Measurements from ENCODE around the gene C3orf22.

Gene C3orf22

DNA sequence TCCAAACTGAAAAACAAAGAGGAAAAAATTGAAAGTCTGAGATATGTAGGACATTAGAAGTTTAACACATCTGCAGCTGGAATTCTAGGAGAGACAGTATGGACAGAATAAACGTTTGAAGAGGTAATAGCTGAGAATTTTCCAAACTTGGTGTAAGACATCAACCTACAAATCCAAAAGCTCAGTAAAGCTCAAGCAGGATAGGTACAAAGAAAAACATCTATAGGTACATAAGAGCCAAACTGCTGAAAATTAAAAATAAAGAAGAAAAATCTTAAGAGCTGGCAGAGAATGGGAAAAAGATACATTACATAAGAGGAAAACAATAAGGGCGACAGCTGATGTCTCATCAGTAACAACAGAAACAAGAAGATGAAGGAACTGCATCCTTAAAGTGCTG, 22.8 kb upstream of the C3orf22 start:
- Histone ChIP-seq H3K27me3 (ENCODE audit: insufficient read depth, poor library complexity, severe bottlenecking) (no peaks in the 10 kb centered on the region), H3K27ac (replicated peaks) (no peak overlapping the region), H3K4me3 (replicated peaks; ENCODE audit: insufficient read depth, low read length) (no peak overlapping the region)
- DNase-seq (ENCODE audit: low read depth in 1 of 2, low spot score in 1 of 2), result no peak
- TF ChIP-seq SPI1 (IDR thresholded peaks at IDR 0.05; ENCODE audit: borderline replicate concordance, low read depth) (no peak), POLR2AphosphoS5 (IDR thresholded peaks at IDR 0.05; ENCODE audit: low read depth) (no peak), GABPA (IDR thresholded peaks at IDR 0.05; ENCODE audit: low read depth) (no peak)
- TF ChIP-seq, protein P1, sequence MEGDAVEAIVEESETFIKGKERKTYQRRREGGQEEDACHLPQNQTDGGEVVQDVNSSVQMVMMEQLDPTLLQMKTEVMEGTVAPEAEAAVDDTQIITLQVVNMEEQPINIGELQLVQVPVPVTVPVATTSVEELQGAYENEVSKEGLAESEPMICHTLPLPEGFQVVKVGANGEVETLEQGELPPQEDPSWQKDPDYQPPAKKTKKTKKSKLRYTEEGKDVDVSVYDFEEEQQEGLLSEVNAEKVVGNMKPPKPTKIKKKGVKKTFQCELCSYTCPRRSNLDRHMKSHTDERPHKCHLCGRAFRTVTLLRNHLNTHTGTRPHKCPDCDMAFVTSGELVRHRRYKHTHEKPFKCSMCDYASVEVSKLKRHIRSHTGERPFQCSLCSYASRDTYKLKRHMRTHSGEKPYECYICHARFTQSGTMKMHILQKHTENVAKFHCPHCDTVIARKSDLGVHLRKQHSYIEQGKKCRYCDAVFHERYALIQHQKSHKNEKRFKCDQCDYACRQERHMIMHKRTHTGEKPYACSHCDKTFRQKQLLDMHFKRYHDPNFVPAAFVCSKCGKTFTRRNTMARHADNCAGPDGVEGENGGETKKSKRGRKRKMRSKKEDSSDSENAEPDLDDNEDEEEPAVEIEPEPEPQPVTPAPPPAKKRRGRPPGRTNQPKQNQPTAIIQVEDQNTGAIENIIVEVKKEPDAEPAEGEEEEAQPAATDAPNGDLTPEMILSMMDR (IDR thresholded peaks at IDR 0.05; ENCODE audit: insufficient read depth, low read length), result no peak
- TF ChIP-seq, protein P2, sequence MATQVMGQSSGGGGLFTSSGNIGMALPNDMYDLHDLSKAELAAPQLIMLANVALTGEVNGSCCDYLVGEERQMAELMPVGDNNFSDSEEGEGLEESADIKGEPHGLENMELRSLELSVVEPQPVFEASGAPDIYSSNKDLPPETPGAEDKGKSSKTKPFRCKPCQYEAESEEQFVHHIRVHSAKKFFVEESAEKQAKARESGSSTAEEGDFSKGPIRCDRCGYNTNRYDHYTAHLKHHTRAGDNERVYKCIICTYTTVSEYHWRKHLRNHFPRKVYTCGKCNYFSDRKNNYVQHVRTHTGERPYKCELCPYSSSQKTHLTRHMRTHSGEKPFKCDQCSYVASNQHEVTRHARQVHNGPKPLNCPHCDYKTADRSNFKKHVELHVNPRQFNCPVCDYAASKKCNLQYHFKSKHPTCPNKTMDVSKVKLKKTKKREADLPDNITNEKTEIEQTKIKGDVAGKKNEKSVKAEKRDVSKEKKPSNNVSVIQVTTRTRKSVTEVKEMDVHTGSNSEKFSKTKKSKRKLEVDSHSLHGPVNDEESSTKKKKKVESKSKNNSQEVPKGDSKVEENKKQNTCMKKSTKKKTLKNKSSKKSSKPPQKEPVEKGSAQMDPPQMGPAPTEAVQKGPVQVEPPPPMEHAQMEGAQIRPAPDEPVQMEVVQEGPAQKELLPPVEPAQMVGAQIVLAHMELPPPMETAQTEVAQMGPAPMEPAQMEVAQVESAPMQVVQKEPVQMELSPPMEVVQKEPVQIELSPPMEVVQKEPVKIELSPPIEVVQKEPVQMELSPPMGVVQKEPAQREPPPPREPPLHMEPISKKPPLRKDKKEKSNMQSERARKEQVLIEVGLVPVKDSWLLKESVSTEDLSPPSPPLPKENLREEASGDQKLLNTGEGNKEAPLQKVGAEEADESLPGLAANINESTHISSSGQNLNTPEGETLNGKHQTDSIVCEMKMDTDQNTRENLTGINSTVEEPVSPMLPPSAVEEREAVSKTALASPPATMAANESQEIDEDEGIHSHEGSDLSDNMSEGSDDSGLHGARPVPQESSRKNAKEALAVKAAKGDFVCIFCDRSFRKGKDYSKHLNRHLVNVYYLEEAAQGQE (IDR thresholded peaks at IDR 0.05; ENCODE audit: insufficient replicate concordance, low read depth), result no peak

DNA sequence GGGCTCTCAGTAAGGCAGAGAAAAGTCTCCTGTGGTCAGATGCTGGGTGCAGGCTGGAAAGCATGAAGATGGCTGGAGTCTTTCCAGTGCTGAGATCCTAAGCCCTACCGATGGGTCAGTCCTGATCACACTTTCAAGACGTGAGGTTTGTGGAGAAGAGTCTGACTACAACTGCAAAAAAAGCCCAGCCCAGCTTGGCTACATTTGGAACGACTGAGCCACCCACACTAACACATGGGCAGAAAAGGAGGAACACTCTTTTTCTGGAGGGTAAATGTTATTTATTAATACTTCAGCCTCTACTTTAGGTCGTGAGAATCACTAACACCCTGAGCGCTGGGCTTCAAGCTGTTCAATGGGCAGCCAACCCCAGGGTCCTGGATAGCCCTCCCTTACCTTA, 22.0 kb upstream of the C3orf22 start:
- DNase-seq (ENCODE audit: low read depth in 1 of 2, low spot score in 1 of 2), result no peak
- TF ChIP-seq GABPA (IDR thresholded peaks at IDR 0.05; ENCODE audit: low read depth) (no peak), SPI1 (IDR thresholded peaks at IDR 0.05; ENCODE audit: borderline replicate concordance, low read depth) (no peak), POLR2AphosphoS5 (IDR thresholded peaks at IDR 0.05; ENCODE audit: low read depth) (no peak)
- TF ChIP-seq, protein P1 (IDR thresholded peaks at IDR 0.05; ENCODE audit: insufficient read depth, low read length), result no peak
- TF ChIP-seq, protein P2 (IDR thresholded peaks at IDR 0.05; ENCODE audit: insufficient replicate concordance, low read depth), result no peak
- H3K27me3 ChIP-seq (ENCODE audit: insufficient read depth, poor library complexity, severe bottlenecking), result no peaks in the 10 kb centered on the region
- H3K4me3 ChIP-seq (replicated peaks; ENCODE audit: insufficient read depth, low read length), result no peak overlapping the region
- H3K27ac ChIP-seq (replicated peaks), result no peak overlapping the region

DNA sequence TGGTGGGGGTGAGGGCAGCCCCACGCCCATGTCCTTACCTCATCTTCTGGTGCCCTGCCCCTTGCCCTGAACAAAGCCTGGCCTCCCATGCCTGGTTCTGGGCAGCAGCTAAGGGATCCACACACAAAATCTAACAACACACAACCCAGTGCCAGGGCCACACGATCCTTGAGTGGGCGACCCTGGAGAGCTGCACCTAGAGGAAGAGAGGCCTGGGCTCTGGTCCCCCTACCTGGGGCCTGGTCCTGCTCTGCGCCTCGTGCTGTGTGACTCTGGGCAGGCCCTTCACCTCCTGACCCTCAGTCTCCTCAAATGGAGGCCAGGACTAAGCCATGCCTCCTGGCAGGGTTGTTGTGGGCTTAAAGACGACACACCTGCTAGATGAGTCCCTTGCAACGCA, 20.0 kb upstream of the C3orf22 start:
- no peak for TF ChIP-seq SPI1 (IDR thresholded peaks at IDR 0.05; ENCODE audit: borderline replicate concordance, low read depth)
- TF ChIP-seq, protein P2 (IDR thresholded peaks at IDR 0.05; ENCODE audit: insufficient replicate concordance, low read depth), result no peak
- no peak for TF ChIP-seq POLR2AphosphoS5 (IDR thresholded peaks at IDR 0.05; ENCODE audit: low read depth)
- TF ChIP-seq, protein P1 (IDR thresholded peaks at IDR 0.05; ENCODE audit: insufficient read depth, low read length), result no peak
- no peak for TF ChIP-seq GABPA (IDR thresholded peaks at IDR 0.05; ENCODE audit: low read depth)
- no peaks in the 10 kb centered on the region for H3K27me3 ChIP-seq (ENCODE audit: insufficient read depth, poor library complexity, severe bottlenecking)

More for the DNA sequence above, 20.0 kb upstream of the C3orf22 start:
- no peak for DNase-seq (ENCODE audit: low read depth in 1 of 2, low spot score in 1 of 2)
- no peak overlapping the region for H3K27ac ChIP-seq (replicated peaks)
- H3K4me3 ChIP-seq (replicated peaks; ENCODE audit: insufficient read depth, low read length), result no peak overlapping the region
